HEK293 (cell line): Measurements from ENCODE around the gene GCAT.

Experiments
- CTCF ChIA-PET: fragments of 350-600 bp; formaldehyde crosslinking; extraction: SDS; loops from one replicate; lab custom pipeline; 2021; ENCODE audit warnings: antibody characterized with exemption; lab: Yijun Ruan, JAX
- POLR2A ChIA-PET: fragments of 300-600 bp; formaldehyde crosslinking; extraction: SDS; loops from one replicate; lab custom pipeline; 2020; ENCODE audit warnings: antibody characterized with exemption, inconsistent platforms; lab: Yijun Ruan, JAX
- H3K27ac ChIP-seq: fragments of 200-500 bp; sonication (Bioruptor generic); 2 replicates; pipeline ENCODE4 v1.5.1; 2014; ENCODE audit warnings: low read depth, low read length, control low read depth, inconsistent platforms; ENCODE audit errors: extremely low read depth
- H3K36me3 ChIP-seq, 2 experiments: fragments of 200-500 bp in 1 of 2; sonication (Bioruptor generic) in 1 of 2; 1 replicate in 1 of 2; 2 replicates in 1 of 2; pipeline ENCODE4 v1.5.1; 2014 to 2017; ENCODE audit warnings: inconsistent platforms in 2 of 2, low read length in 2 of 2; ENCODE audit not compliant: control insufficient read depth in 2 of 2, insufficient read depth in 1 of 2
- H3K4me1 ChIP-seq: fragments of 200-500 bp; sonication (Bioruptor generic); 2 replicates; pipeline ENCODE4 v1.5.1; 2014; ENCODE audit warnings: mild to moderate bottlenecking, low read length, inconsistent platforms; ENCODE audit not compliant: control insufficient read depth, insufficient read depth
- H3K4me3 ChIP-seq: 2 replicates; pipeline ENCODE4 v1.5.1; 2011; ENCODE audit warnings: low read depth, mild to moderate bottlenecking, control low read depth, low read length, moderate library complexity
- H3K9me3 ChIP-seq: fragments of 200-500 bp; sonication (Bioruptor generic); 2 replicates; pipeline ENCODE4 v1.5.1; 2014; ENCODE audit warnings: low read depth, low read length, inconsistent platforms; ENCODE audit not compliant: control insufficient read depth, insufficient read depth
- HOXA7 ChIP-seq: sonication (generic); formaldehyde crosslinking; IDR thresholded peaks from 2 replicates; pipeline ENCODE4 v1.8.1; 2022; ENCODE audit warnings: missing genetic modification reagents, borderline replicate concordance
- KLF7 ChIP-seq: fragments of 450-650 bp; formaldehyde crosslinking; IDR thresholded peaks from 2 replicates; pipeline ENCODE4 v1.5.1; 2016; ENCODE audit warnings: missing biosample characterization, missing genetic modification characterization, borderline replicate concordance
- PRDM10 ChIP-seq: fragments of 450-650 bp; formaldehyde crosslinking; IDR thresholded peaks from 2 replicates; pipeline ENCODE4 v1.5.1; 2016; ENCODE audit warnings: missing biosample characterization, missing genetic modification characterization
- PRDM4 ChIP-seq: fragments of 450-650 bp; formaldehyde crosslinking; IDR thresholded peaks from 2 replicates; pipeline ENCODE4 v1.5.1; 2017; ENCODE audit warnings: missing biosample characterization, missing genetic modification characterization
- ZBTB8A ChIP-seq: fragments of 450-650 bp; formaldehyde crosslinking; IDR thresholded peaks from 2 replicates; pipeline ENCODE4 v1.5.1; 2016; ENCODE audit warnings: missing biosample characterization, missing genetic modification characterization
- ZNF121 ChIP-seq: fragments of 450-650 bp; formaldehyde crosslinking; IDR thresholded peaks from 2 replicates; pipeline ENCODE4 v1.5.1; 2016; ENCODE audit warnings: missing biosample characterization, missing genetic modification characterization
- ZNF2 ChIP-seq: fragments of 450-650 bp; formaldehyde crosslinking; IDR thresholded peaks from 2 replicates; pipeline ENCODE4 v1.5.1; 2016; ENCODE audit warnings: missing biosample characterization, missing genetic modification characterization
- ZNF211 ChIP-seq: fragments of 450-650 bp; formaldehyde crosslinking; IDR thresholded peaks from 2 replicates; pipeline ENCODE4 v1.5.1; 2016; ENCODE audit warnings: low read depth, missing biosample characterization, missing genetic modification characterization
- ZNF239 ChIP-seq: fragments of 450-650 bp; formaldehyde crosslinking; IDR thresholded peaks from 2 replicates; pipeline ENCODE4 v1.5.1; 2016; ENCODE audit warnings: missing biosample characterization, missing genetic modification characterization
- ZNF266 ChIP-seq: fragments of 450-650 bp; formaldehyde crosslinking; IDR thresholded peaks from 2 replicates; pipeline ENCODE4 v1.5.1; 2016; ENCODE audit warnings: missing biosample characterization, missing genetic modification characterization, low read depth
- ZNF394 ChIP-seq: fragments of 450-650 bp; formaldehyde crosslinking; IDR thresholded peaks from 2 replicates; pipeline ENCODE4 v1.5.1; 2016; ENCODE audit warnings: missing biosample characterization, missing genetic modification characterization, mild to moderate bottlenecking, moderate library complexity, borderline replicate concordance
- ZNF449 ChIP-seq: fragments of 450-650 bp; formaldehyde crosslinking; IDR thresholded peaks from 2 replicates; pipeline ENCODE4 v1.5.1; 2017; ENCODE audit warnings: missing biosample characterization, mild to moderate bottlenecking, missing genetic modification characterization, moderate library complexity
- ZNF513 ChIP-seq: fragments of 450-650 bp; IDR thresholded peaks from 2 replicates; pipeline ENCODE4 v1.5.1; 2018; ENCODE audit warnings: missing biosample characterization, missing genetic modification characterization
- ZNF530 ChIP-seq: fragments of 450-650 bp; formaldehyde crosslinking; IDR thresholded peaks from 2 replicates; pipeline ENCODE4 v1.5.1; 2016; ENCODE audit warnings: low read depth, missing biosample characterization, missing genetic modification characterization
- ZNF585B ChIP-seq: fragments of 450-650 bp; formaldehyde crosslinking; IDR thresholded peaks from 2 replicates; pipeline ENCODE4 v1.5.1; 2016; ENCODE audit warnings: missing biosample characterization, missing genetic modification characterization
- ZNF677 ChIP-seq: fragments of 450-650 bp; IDR thresholded peaks from 2 replicates; pipeline ENCODE4 v1.5.0; 2018; ENCODE audit warnings: missing biosample characterization, mild to moderate bottlenecking, missing genetic modification characterization, moderate library complexity
- ZNF791 ChIP-seq: fragments of 450-650 bp; formaldehyde crosslinking; IDR thresholded peaks from 2 replicates; pipeline ENCODE4 v1.5.1; 2016; ENCODE audit warnings: missing biosample characterization, missing genetic modification characterization
- ZNF837 ChIP-seq: fragments of 450-650 bp; formaldehyde crosslinking; IDR thresholded peaks from 2 replicates; pipeline ENCODE4 v1.5.1; 2016; ENCODE audit warnings: missing biosample characterization, missing genetic modification characterization
- ZSCAN5A ChIP-seq: fragments of 450-650 bp; formaldehyde crosslinking; IDR thresholded peaks from 2 replicates; pipeline ENCODE4 v1.5.1; 2016; ENCODE audit warnings: missing biosample characterization, missing genetic modification characterization

Gene GCAT

GRCh38 chr22:37827056-37827455 is 19.3 kb downstream of the GCAT start (continued):
- TF ChIP-seq HOXA7 (CRISPR knock-in tag) (no peak), ZNF211 (tag by site-specific recombination) (no peak), KLF7 (tag by site-specific recombination) (no peak), ZNF239 (tag by site-specific recombination) (no peak), ZNF677 (no peak)
- TF ChIP-seq, all 188 proteins: peak for 0

GRCh38 chr22:37830093-37830842 is 22.5 kb downstream of the GCAT start:
- POLR2A ChIA-PET: interaction anchor here (0.6 to 1.0 kb wide), 2 partner anchors 14 to 116 kb away, joined by 3 to 5 read pairs; partner anchors contain the start of gene ANKRD54
- Histone ChIP-seq H3K4me1 (no peaks in the 10 kb centered on the region), H3K36me3 (peaks cover 17 to 68% of the 10 kb centered on the region in 2 experiments; a peak in 2 of 3 replicates), H3K4me3 (no peak overlapping the region), H3K27ac (0 out of 2 replicates have a peak overlapping the region, but pooled peaks have one; percentile 2), H3K9me3 (no peaks in the 10 kb centered on the region)
- CTCF ChIA-PET: interaction anchor here (2.5 kb wide), 1 partner anchor 12 kb away, joined by 18 read pairs; no protein-coding TSS in a partner anchor
- no peak for TF ChIP-seq ZNF837
- peak; percentile 26; the same call in 1 of the 2 replicates for TF ChIP-seq PRDM10 (tag by site-specific recombination)
- no peak for TF ChIP-seq ZNF513 (tag by site-specific recombination)
- TF ChIP-seq ZNF585B: no peak
- no peak for TF ChIP-seq ZNF2 (tag by site-specific recombination)

- POLR2A ChIA-PET: no interaction called here
These were observed 23.7 kb downstream of the GCAT start for GRCh38 chr22:37831472-37831871.

More at GRCh38 chr22:37831472-37831871, 23.7 kb downstream of the GCAT start:
- no peak for TF ChIP-seq ZNF791
- TF ChIP-seq ZNF121 (tag by site-specific recombination): no peak
- no peak for TF ChIP-seq ZNF530 (tag by site-specific recombination)
- TF ChIP-seq ZSCAN5A (tag by site-specific recombination): no peak
- no peak for TF ChIP-seq ZNF394 (tag by site-specific recombination)
- TF ChIP-seq ZBTB8A (tag by site-specific recombination): no peak
- TF ChIP-seq PRDM4 (tag by site-specific recombination): no peak
- no peak for TF ChIP-seq ZNF449
- no peak for TF ChIP-seq ZNF266
- Histone ChIP-seq H3K27ac (no peak overlapping the region), H3K36me3 (peaks cover 24 to 75% of the 10 kb centered on the region in 2 experiments; a peak in 2 of 3 replicates), H3K9me3 (no peaks in the 10 kb centered on the region), H3K4me1 (no peaks in the 10 kb centered on the region), H3K4me3 (no peak overlapping the region)
- CTCF ChIA-PET: interaction anchor here (0.6 to 2.5 kb wide), 2 partner anchors 14 to 33 kb away, joined by 3 to 18 read pairs; no protein-coding TSS in a partner anchor
